Body of pancreas (tissue), 4 donors: ENCODE measurements around the gene PYGM.

Experiments
- CTCF ChIP-seq, 7 experiments: fragments of 450-650 bp in 4 of 7; fragments of 200-600 bp in 3 of 7; sonication (generic) in 3 of 7; IDR thresholded peaks; one replicate each; pipeline ENCODE4 v1.5.1; 2016 to 2019; ENCODE audit warnings: antibody characterized with exemption in 7 of 7
- POLR2A ChIP-seq, 3 donors: fragments of 450-650 bp; IDR thresholded peaks; one replicate each; pipeline ENCODE4 v1.6.1; 2016; ENCODE audit warnings: antibody characterized with exemption in 3 of 3, mild to moderate bottlenecking in 2 of 3

GRCh38 chr11:64764753-64765152 lies 5.0 kb upstream of the PYGM start:
- TF ChIP-seq CTCF (IDR thresholded peaks at IDR 0.05) (no peak), POLR2A (IDR thresholded peaks at IDR 0.05) (no peak)
